GM12892 (cell line): ENCODE measurements around the gene LPIN1.

Experiments used
- POLR2A ChIP-seq: IDR thresholded peaks from 2 replicates; pipeline ENCODE4 v1.6.1; 2011; ENCODE audit warnings: low read depth, low read length, control low read depth
- POLR2AphosphoS5 ChIP-seq: IDR thresholded peaks from 2 replicates; pipeline ENCODE4 v1.6.1; 2011; ENCODE audit warnings: low read depth, low read length, control low read depth
- TAF1 ChIP-seq: IDR thresholded peaks from 2 replicates; pipeline ENCODE4 v1.6.1; 2011; ENCODE audit warnings: low read depth, mild to moderate bottlenecking, control low read depth, low read length, borderline replicate concordance

DNA sequence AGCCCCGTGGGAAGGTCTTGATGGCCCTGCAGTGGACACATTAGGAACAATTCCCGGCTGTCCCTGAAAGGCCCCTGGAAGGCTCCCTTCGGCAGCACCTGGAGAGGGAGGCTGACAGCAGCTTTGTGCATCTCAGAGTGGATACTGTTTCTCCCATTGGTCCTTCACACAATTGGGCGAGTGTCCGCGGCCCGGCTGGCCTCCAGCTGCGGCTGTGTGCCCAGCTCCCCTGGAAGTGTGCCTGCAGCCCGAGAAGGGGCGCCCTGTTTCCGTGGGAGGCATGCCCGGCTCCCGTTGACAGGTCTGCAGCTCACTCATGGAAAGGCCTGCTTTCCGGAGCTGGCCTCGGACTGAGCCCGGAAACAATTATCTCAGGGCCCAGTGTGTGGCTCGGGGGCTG lies 103.7 kb downstream of the LPIN1 start:
- TF ChIP-seq POLR2AphosphoS5 (no peak), TAF1 (no peak), POLR2A (no peak)
